Mesothelial cell of epicardium (in vitro differentiated cells): ENCODE data around the gene AGBL4. TPM values are rescaled to one million over a fixed set of nuclear protein-coding genes. Genes with fewer than 3 reads are reported as not detected.
"Not testable (repeated sequence)": the region's sequence is repeated elsewhere in the genome, so short reads cannot be mapped to it uniquely, and the experiment has no call there.

Experiments
- DNase-seq, 2 experiments: peaks; one replicate each; pipeline ENCODE4 v3.0.0; 2021; ENCODE audit warnings: low spot score in 2 of 2; ENCODE audit not compliant: unreplicated experiment in 2 of 2
- H3K27ac Mint-ChIP-seq: 2 replicates; pipeline ENCODE4 v1.8.0; 2021; ENCODE audit warnings: mixed read lengths
- H3K27me3 Mint-ChIP-seq: 2 replicates; pipeline ENCODE4 v1.8.0; 2021; ENCODE audit warnings: low read depth, mixed read lengths
- H3K36me3 Mint-ChIP-seq: 2 replicates; pipeline ENCODE4 v1.8.0; 2021; ENCODE audit warnings: mixed read lengths
- H3K4me1 Mint-ChIP-seq: 2 replicates; pipeline ENCODE4 v1.8.0; 2021; ENCODE audit warnings: mixed read lengths
- H3K4me3 Mint-ChIP-seq: 2 replicates; pipeline ENCODE4 v1.8.0; 2021; ENCODE audit warnings: mild to moderate bottlenecking, moderate library complexity, mixed read lengths
- H3K9me3 Mint-ChIP-seq: 2 replicates; pipeline ENCODE4 v1.8.0; 2021; ENCODE audit warnings: mixed read lengths
- CTCF ChIP-seq: fragments of 200-600 bp; sonication (generic); IDR thresholded peaks from one replicate; pipeline ENCODE4 v1.5.0; 2021; ENCODE audit warnings: antibody characterized with exemption; ENCODE audit not compliant: unreplicated experiment
- total RNA-seq: library from RNA; stranded (reverse); gene quantifications from 3 replicates; pipeline ENCODE4 v1.2.1, GENCODE V29; 2021

AGBL4 gene
- total RNA-seq, 1 donor from 2014 or later, result 0.42 TPM

GRCh38 chr1:49028396-49028795 is 995.4 kb downstream of the AGBL4 start:
- H3K27me3 Mint-ChIP-seq, result no peaks in the 10 kb centered on the region
- H3K9me3 Mint-ChIP-seq, result peaks cover 80% of the 10 kb centered on the region
- no peak for TF ChIP-seq CTCF
- no peaks in the 10 kb centered on the region for H3K36me3 Mint-ChIP-seq
- no peak overlapping the region for H3K27ac Mint-ChIP-seq
- no peak overlapping the region for H3K4me3 Mint-ChIP-seq
- no peaks in the 10 kb centered on the region for H3K4me1 Mint-ChIP-seq
- no peak for DNase-seq

GRCh38 chr1:49026230-49026811 is 997.4 kb downstream of the AGBL4 start:
- TF ChIP-seq CTCF, result no peak
- H3K4me3 Mint-ChIP-seq, result no peak overlapping the region
- H3K27me3 Mint-ChIP-seq, result no peaks in the 10 kb centered on the region
- H3K27ac Mint-ChIP-seq, result no peak overlapping the region
- H3K36me3 Mint-ChIP-seq, result no peaks in the 10 kb centered on the region
- no peaks in the 10 kb centered on the region for H3K4me1 Mint-ChIP-seq
- H3K9me3 Mint-ChIP-seq, result peaks cover 69% of the 10 kb centered on the region
- no peak for DNase-seq

- no peak for DNase-seq
- no peak for TF ChIP-seq CTCF
- no peak overlapping the region for H3K4me3 Mint-ChIP-seq
- no peak overlapping the region for H3K27ac Mint-ChIP-seq
- no peaks in the 10 kb centered on the region for H3K36me3 Mint-ChIP-seq
- no peaks in the 10 kb centered on the region for H3K4me1 Mint-ChIP-seq
- peaks cover 68% of the 10 kb centered on the region for H3K9me3 Mint-ChIP-seq
- no peaks in the 10 kb centered on the region for H3K27me3 Mint-ChIP-seq
These were observed 1007.5 kb downstream of the AGBL4 start for GRCh38 chr1:49016030-49016977.

- no peak for TF ChIP-seq CTCF
These were observed 1010.7 kb downstream of the AGBL4 start for GRCh38 chr1:49013079-49013478.

GRCh38 chr1:49002981-49003380 is 1020.8 kb downstream of the AGBL4 start:
- H3K27ac Mint-ChIP-seq, H3K36me3 Mint-ChIP-seq, H3K4me3 Mint-ChIP-seq, DNase-seq, H3K4me1 Mint-ChIP-seq, H3K27me3 Mint-ChIP-seq: not testable (repeated sequence)
- H3K9me3 Mint-ChIP-seq, result peaks cover 64% of the 10 kb centered on the region

More at GRCh38 chr1:49013079-49013478, 1010.7 kb downstream of the AGBL4 start:
- Mint-ChIP-seq H3K9me3 (peaks cover 45% of the 10 kb centered on the region), H3K36me3 (no peaks in the 10 kb centered on the region), H3K27ac (no peak overlapping the region), H3K4me3 (no peak overlapping the region), H3K27me3 (no peaks in the 10 kb centered on the region), H3K4me1 (no peaks in the 10 kb centered on the region)
- DNase-seq, result no peak

GRCh38 chr1:48999321-48999720 is 1024.4 kb downstream of the AGBL4 start:
- H3K36me3 Mint-ChIP-seq, result no peaks in the 10 kb centered on the region
- H3K27ac Mint-ChIP-seq, result no peak overlapping the region
- H3K9me3 Mint-ChIP-seq, result peaks cover 57% of the 10 kb centered on the region
- no peak for DNase-seq
- no peaks in the 10 kb centered on the region for H3K4me1 Mint-ChIP-seq
- no peaks in the 10 kb centered on the region for H3K27me3 Mint-ChIP-seq
- no peak overlapping the region for H3K4me3 Mint-ChIP-seq
- TF ChIP-seq CTCF, result no peak
